NCI-H2107 treated with DMSO at 0.1 percent for 48 hours (cell line): ENCODE data around the gene TGFBR1.

Experiments
- DNase-seq: peaks from one replicate; lab custom pipeline; 2025; ENCODE audit not compliant: unreplicated experiment; lab: John Stamatoyannopoulos, UW

TGFBR1 gene

GRCh38 chr9:99133145-99133544 lies 28.2 kb downstream of the TGFBR1 start:
- DNase-seq, result no peak

DNA sequence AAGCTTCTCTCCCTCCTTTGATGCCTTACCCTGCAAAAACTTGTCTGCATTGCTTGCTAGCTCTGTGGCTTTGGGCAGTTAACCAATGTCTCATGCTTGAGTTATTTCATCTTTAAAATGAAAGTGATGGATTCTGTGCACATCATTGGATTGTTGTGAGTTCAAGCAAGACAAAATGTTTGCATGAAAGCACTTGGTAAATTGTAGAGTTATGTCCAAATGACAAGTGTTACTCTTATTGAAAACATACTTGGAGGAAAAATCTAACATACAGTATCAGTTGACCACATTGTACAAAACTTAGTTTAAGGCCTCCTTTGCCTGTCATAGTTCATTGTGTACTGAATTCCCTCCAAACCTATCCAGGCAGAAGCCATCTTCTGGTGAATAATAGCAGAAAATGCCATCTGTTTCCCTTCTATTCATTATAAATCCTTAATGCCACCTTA lies 30.0 kb downstream of the TGFBR1 start:
- no peak for DNase-seq

DNA sequence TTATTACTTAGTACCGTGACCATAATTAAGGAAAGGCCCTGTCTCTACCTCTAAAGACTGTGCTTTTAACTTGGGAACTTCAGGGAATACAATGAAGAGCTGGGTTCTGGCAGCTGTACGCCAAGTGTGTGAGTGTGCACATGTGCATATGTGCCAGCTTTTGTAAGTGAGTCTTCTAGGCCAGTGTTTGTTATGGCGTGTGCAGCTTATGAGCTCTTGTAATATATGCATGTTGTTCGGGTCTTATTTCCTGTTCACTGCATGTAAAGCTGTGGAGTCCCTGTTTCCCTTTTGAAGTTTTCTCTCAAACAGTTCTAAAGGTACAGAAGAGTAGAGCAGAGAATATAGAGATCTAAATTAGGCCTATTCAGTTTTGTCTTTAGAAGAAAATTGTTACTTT lies 30.5 kb downstream of the TGFBR1 start:
- no peak for DNase-seq

DNA sequence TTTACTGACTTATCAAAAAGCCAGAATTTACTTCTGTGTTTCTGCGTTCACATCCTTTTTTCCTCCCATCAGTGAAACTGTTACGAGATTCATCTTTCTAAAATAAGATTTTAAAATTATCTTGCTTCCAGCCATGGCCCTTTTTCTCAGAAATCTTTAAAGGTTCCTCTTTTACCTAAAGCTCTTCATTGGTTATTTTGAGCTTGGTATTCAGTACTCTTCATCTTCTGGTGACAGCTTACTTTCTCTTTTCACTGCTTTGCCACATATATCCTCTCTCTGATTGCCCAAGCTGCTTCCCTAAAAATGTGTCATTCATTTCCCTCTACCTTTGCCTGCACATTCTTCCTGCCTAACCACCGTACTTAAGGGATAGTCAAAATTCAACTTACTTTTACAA lies 32.3 kb downstream of the TGFBR1 start:
- DNase-seq, result no peak

DNA sequence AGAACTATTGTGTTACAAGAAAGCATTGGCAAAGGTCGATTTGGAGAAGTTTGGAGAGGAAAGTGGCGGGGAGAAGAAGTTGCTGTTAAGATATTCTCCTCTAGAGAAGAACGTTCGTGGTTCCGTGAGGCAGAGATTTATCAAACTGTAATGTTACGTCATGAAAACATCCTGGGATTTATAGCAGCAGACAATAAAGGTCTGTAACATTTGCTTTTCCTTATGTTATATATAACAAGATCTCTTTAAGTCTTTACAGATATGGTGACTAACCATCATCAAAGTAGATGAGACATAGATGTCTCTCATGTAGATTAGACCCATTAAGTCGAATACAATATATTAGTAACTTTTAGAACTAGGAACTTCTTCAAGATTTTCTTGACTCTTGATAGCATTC lies 33.0 kb downstream of the TGFBR1 start:
- DNase-seq, result no peak

DNA sequence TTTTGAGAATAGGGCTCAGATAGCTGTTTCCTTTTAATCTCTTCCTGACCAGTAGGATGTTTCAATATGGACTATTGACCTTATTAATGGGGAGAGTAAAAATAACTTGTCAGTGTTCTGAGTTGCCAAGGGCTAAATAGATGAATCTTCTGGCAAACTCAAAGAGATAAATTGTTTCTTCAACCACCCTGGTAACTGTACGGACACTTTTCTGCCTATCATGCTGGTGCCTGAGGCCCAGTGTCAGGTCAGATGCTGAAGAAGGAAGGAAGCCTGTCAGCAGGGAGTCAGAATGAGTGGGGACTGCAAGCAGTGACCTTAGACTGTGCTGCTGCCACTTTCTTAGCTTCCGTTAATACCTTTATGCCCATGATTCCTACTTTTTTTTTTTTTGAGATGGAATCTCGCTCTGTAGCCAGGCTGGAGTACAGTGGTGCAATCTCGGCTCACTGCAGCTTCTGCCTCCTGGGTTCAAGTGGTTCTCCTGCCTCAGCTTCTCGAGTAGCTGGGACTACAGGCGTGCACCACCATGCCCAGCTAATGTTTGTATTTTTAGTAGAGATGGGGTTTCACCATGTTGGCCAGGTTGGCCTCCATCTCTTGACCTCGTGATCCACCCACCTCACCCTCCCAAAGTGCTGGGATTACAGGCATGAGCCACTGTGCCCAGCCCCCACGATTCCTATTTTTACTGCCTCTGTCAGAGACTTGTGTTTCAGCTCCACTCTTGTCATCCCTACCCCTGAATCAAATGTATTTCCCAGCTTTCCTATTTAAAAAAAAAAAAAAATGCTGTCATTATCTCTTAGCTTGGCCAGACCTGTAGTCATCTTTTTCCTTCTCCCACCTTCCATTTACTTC lies 33.7 kb downstream of the TGFBR1 start:
- DNase-seq, result no peak

- DNase-seq, result no peak
These were observed 35.0 kb downstream of the TGFBR1 start for GRCh38 chr9:99139868-99140267.

GRCh38 chr9:99140685-99141314 lies 35.9 kb downstream of the TGFBR1 start:
- DNase-seq, result peak; percentile 33

DNA sequence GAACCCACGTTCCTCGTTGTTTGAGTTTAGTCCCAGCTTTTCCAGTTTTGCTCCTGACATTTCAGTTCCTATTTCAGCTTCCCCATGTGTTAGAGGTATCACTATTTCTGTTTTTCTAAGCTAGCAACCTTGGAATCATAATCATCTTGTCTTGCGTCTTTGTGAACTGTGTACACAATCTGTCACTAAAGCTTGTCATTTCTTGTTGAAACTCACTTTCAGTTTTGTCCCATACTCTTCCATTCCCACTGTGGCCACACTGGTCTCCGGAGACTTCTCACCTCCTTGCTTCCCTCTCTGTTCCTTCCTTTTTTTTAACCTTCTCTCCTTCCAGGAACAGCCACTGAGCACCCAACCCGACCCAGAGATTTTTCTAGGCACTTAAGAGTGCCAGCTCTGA lies 36.9 kb downstream of the TGFBR1 start:
- DNase-seq, result no peak

- DNase-seq, result no peak
These were observed 37.4 kb downstream of the TGFBR1 start for GRCh38 chr9:99142275-99142674.

GRCh38 chr9:99143655-99144054 lies 38.7 kb downstream of the TGFBR1 start:
- no peak for DNase-seq

- DNase-seq, result no peak
These were observed 40.1 kb downstream of the TGFBR1 start for GRCh38 chr9:99144966-99145365.

GRCh38 chr9:99146574-99146973 lies 41.7 kb downstream of the TGFBR1 start:
- DNase-seq, result no peak

DNA sequence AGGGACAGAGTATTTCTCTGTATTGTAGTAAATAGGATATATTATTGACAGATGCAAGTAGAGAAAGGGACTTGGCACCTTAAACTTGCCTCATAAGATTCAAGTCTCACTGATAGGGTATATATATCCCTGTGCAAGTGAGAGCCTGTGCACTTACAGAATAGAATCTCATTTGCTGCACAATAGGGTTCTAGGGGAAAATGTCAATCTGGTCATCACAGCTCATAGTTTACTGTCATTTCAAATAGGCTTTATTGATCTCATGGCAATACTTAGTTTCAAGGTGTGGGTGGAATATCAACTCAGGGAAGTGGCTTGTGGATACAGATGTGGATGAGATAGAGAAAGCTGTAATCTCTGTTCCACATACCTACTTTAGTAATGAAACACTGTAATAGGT lies 42.3 kb downstream of the TGFBR1 start:
- no peak for DNase-seq

- DNase-seq, result no peak
These were observed 45.7 kb downstream of the TGFBR1 start for GRCh38 chr9:99150451-99151171.

DNA sequence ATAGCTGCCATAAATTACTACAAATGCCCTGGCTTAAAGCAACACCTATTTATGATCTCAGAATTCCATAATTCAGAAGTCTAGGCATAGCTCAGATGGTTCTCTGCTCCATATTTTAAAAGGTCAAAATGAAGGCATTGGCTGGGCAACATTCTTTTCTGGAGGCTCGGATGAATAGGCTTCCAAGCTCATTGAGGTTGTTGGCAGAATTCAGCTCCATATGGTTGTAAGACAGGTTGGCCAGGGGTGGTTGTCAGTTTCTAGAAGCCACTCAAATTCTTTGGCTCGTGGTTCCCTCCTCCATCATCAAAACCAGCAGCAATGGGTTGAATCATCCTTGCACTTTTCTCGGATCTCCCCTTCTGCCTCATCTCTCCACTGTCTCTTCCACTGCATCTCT lies 49.4 kb downstream of the TGFBR1 start:
- DNase-seq, result no peak

DNA sequence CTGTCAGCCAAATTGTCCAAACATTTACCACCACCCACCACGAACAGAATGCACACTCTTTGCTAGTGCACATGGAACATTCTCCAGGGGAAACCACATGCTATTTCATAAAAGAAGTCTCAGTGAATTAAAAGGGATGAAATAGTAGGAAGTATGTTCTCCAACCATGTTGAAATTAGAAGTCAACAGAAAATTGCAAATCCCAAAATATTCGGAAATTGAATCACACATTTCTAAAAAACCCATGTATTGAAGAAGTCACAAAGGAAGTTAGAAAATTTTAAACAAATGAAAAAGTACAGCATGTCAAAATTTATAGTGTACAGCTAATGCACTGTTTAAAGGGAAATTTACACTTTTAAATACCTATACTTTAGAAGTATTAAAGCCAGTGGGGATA lies 50.8 kb downstream of the TGFBR1 start:
- no peak for DNase-seq

GRCh38 chr9:99158629-99159028 lies 53.7 kb downstream of the TGFBR1 start:
- DNase-seq, result no peak

DNA sequence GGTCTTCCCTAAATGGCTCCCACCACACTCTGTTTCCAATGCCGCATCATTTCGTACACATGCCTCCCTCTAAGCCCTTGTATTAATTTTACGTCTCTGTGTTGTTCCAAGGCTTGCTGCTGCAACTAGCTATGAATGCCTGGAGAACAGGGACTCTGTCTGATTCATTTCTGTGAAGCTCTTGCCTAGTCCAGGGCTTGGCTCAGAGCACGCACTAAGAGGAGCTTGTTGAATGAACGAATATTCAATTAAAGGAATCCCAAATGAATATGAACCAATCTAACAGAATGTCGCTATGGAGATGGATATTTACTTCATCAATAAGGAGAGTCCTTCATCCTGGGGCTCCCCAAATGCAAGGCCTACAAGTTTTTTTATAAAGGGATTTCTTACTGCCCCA lies 55.3 kb downstream of the TGFBR1 start:
- DNase-seq, result no peak

DNA sequence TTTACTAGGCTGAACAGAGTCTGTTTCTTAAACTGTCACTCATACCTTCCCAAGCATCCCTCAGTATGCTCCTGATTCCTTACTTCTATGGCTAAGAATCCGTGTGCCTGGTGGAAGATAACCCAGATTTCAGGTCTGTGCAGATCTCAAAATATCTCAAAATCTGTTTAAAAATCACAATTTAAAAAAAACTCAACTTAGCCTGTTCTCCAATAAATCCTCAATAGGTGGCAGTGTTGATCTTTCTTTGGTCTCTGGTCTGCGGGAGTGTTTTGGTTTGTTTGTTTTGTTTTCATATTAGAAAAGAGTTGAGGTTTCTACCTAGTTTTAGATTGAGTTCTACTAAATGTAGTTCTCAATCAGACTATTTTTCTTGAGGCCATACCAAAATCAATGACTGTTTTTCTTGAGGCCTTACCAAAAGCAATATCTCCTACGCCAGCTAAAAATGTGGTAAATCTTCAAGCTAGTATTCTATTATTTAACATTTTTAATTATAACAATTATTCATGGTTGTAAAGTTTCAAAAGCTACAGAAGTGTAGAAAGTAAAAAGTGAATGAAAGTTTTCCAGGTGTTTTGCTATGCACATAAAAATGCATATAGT lies 57.9 kb downstream of the TGFBR1 start:
- peak; percentile 63 for DNase-seq

- no peak for DNase-seq
These were observed 61.2 kb downstream of the TGFBR1 start for GRCh38 chr9:99166149-99166548.

DNA sequence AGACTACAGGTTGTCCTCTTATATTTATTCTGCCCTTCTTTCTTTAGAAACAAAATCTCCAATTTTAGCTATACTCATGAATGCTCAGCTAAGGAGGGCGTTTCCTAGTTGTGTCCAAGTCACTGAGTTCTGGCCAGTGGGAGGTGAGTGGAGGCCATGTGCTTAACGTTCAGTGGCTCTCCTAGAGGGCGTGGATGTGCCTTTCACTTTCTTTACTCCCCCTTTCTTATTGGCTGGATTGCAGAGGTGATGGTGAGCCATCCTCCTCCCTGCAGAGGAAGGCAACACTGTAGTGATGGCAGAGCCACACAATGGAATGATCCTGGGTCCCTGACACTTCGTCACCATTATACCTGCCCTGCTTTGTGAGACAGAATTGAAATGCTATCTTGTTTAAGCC lies 62.2 kb downstream of the TGFBR1 start:
- no peak for DNase-seq
